ENCODE results near the gene ITSN1.

ITSN1 gene

GRCh38 chr21:33848249-33848953, 206.1 kb downstream of the ITSN1 start:
- TF ChIP-seq CTCF (IDR thresholded peaks at IDR 0.05; ENCODE audit: borderline replicate concordance, control extremely low read depth, extremely low read depth, insufficient read depth, missing control alignments) = no peak
- in situ Hi-C loops (cut with MboI; ENCODE audit: low sequenced_read_pairs, unreplicated experiment) = no loop called here
- DNase-seq (ENCODE audit: low spot score) = no peak

GRCh38 chr21:33849834-33850233, 207.5 kb downstream of the ITSN1 start:
- in situ Hi-C loops (cut with MboI; ENCODE audit: low sequenced_read_pairs, unreplicated experiment) = no loop called here
- no peak for DNase-seq (ENCODE audit: low spot score)
- TF ChIP-seq CTCF (IDR thresholded peaks at IDR 0.05; ENCODE audit: borderline replicate concordance, control extremely low read depth, extremely low read depth, insufficient read depth, missing control alignments) = no peak

GRCh38 chr21:33850401-33850800, 208.1 kb downstream of the ITSN1 start:
- no peak for TF ChIP-seq CTCF (IDR thresholded peaks at IDR 0.05; ENCODE audit: borderline replicate concordance, control extremely low read depth, extremely low read depth, insufficient read depth, missing control alignments)
- no peak for DNase-seq (ENCODE audit: low spot score)
- in situ Hi-C loops (cut with MboI; ENCODE audit: low sequenced_read_pairs, unreplicated experiment) = no loop called here

GRCh38 chr21:33850985-33851384, 208.7 kb downstream of the ITSN1 start:
- in situ Hi-C loops (cut with MboI; ENCODE audit: low sequenced_read_pairs, unreplicated experiment) = no loop called here
- DNase-seq (ENCODE audit: low spot score) = no peak
- no peak for TF ChIP-seq CTCF (IDR thresholded peaks at IDR 0.05; ENCODE audit: borderline replicate concordance, control extremely low read depth, extremely low read depth, insufficient read depth, missing control alignments)

GRCh38 chr21:33852485-33852884, 210.2 kb downstream of the ITSN1 start:
- no peak for DNase-seq (ENCODE audit: low spot score)
- in situ Hi-C loops (cut with MboI; ENCODE audit: low sequenced_read_pairs, unreplicated experiment) = no loop called here
- TF ChIP-seq CTCF (IDR thresholded peaks at IDR 0.05; ENCODE audit: borderline replicate concordance, control extremely low read depth, extremely low read depth, insufficient read depth, missing control alignments) = no peak

- in situ Hi-C loops (cut with MboI; ENCODE audit: low sequenced_read_pairs, unreplicated experiment) = no loop called here
- no peak for TF ChIP-seq CTCF (IDR thresholded peaks at IDR 0.05; ENCODE audit: borderline replicate concordance, control extremely low read depth, extremely low read depth, insufficient read depth, missing control alignments)
- no peak for DNase-seq (ENCODE audit: low spot score)
These were observed 212.3 kb downstream of the ITSN1 start for GRCh38 chr21:33854604-33855003.

Measured in GM13976 (cell line).